Body of pancreas (tissue), 4 donors: Measurements from ENCODE around the gene MAP2K5. TPM values are rescaled to one million over a fixed set of nuclear protein-coding genes. Genes with fewer than 3 reads are reported as not detected.

Experiments used
- ATAC-seq: fragments of 150-250 bp; one replicate; pipeline ENCODE4 v1.9.1; 2016
- DNase-seq, 4 donors: peaks; one replicate each; pipeline ENCODE4 v3.0.0-alpha.2; 2019
- H3K27ac ChIP-seq, 4 donors: fragments of 200-600 bp; sonication (generic); 1 replicate in 3 of 4; 2 replicates in 1 of 4; pipeline versions ENCODE4 v1.5.1 to v1.6.1; 2016 to 2019; ENCODE audit warnings: mild to moderate bottlenecking in 1 of 4, mixed read lengths in 1 of 4, moderate library complexity in 1 of 4
- H3K27me3 ChIP-seq, 2 donors: fragments of 200-600 bp; sonication (generic); one replicate each; pipeline ENCODE4 v1.6.0; 2016; ENCODE audit warnings: mild to moderate bottlenecking in 1 of 2
- H3K36me3 ChIP-seq, 2 donors: fragments of 200-600 bp; sonication (generic); replicated peaks in 1 of 2; 2 replicates each; pipeline ENCODE4 v1.5.1; 2016; ENCODE audit warnings: low read depth in 2 of 2; ENCODE audit not compliant: insufficient read depth in 1 of 2
- H3K4me1 ChIP-seq: fragments of 200-600 bp; sonication (generic); one replicate; pipeline ENCODE4 v1.6.0; 2016
- H3K4me3 ChIP-seq, 2 donors: fragments of 200-600 bp; sonication (generic); 1 replicate in 1 of 2; 2 replicates in 1 of 2; pipeline ENCODE4 v1.5.1; 2016 to 2019
- H3K9me3 ChIP-seq, 3 donors: fragments of 200-600 bp; sonication (generic); 1 replicate in 2 of 3; 2 replicates in 1 of 3; pipeline ENCODE4 v1.5.1; 2016
- POLR2A ChIP-seq, 3 donors: fragments of 450-650 bp; IDR thresholded peaks; one replicate each; pipeline ENCODE4 v1.6.1; 2016; ENCODE audit warnings: antibody characterized with exemption in 3 of 3, mild to moderate bottlenecking in 2 of 3
- WGBS, 2 donors: methylation state at CpG; one replicate each; pipeline ENCODE4 v1.1.5; 2017; 5-methylcytosine and 5-hydroxymethylcytosine counted together
- intact Hi-C: fragments of 100-400 bp; cut with DNase I; formaldehyde crosslinking; loops from one replicate; pipeline ENCODE4 v1.15.1; 2023
- total RNA-seq, 2 donors: library from RNA; depleted of rRNA; stranded (reverse); fragments of >200 nt; gene quantifications; one replicate each; pipeline ENCODE4 v1.1.0, GENCODE V29; 2016
- TF ChIP-seq, protein P1 (sequence below), 7 experiments: fragments of 450-650 bp in 4 of 7; fragments of 200-600 bp in 3 of 7; sonication (generic) in 3 of 7; IDR thresholded peaks; one replicate each; pipeline ENCODE4 v1.5.1; 2016 to 2019; ENCODE audit warnings: antibody characterized with exemption in 7 of 7

Gene MAP2K5
- total RNA-seq, 2 donors from 2014 or later, result 2.6 to 10.9 TPM

DNA sequence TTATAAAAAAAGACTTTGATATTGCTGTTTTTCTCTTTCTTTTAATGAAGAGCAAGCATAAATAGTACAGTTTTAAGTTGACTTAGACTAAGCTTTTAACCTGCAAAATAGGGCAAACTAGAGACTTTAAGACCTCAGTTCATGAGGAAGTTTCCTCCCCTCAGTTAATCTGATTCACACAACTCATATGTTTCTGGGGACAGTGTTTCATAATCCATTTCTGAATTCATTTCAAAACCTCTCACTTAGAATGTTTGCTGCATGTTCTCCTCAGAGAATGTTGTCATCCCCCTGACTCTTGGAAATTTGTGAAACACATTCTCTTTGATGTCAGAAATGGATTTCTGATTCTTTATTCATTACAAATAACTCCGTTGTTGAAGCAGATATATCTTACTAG lies 203.5 kb downstream of the MAP2K5 start:
- DNase-seq, result no peak
- H3K4me3 ChIP-seq, result no peak overlapping the region
- 46 to 53% methylated on average over 1 of the region's 1 CpG for WGBS, 2 donors
- intact Hi-C loops, result no loop called here
- H3K27ac ChIP-seq, result no peak overlapping the region
- no peaks in the 10 kb centered on the region for H3K36me3 ChIP-seq
- no peaks in the 10 kb centered on the region for H3K9me3 ChIP-seq
- H3K4me1 ChIP-seq, result peaks cover 4% of the 10 kb centered on the region
- H3K27me3 ChIP-seq, result no peaks in the 10 kb centered on the region
- TF ChIP-seq, protein P1, sequence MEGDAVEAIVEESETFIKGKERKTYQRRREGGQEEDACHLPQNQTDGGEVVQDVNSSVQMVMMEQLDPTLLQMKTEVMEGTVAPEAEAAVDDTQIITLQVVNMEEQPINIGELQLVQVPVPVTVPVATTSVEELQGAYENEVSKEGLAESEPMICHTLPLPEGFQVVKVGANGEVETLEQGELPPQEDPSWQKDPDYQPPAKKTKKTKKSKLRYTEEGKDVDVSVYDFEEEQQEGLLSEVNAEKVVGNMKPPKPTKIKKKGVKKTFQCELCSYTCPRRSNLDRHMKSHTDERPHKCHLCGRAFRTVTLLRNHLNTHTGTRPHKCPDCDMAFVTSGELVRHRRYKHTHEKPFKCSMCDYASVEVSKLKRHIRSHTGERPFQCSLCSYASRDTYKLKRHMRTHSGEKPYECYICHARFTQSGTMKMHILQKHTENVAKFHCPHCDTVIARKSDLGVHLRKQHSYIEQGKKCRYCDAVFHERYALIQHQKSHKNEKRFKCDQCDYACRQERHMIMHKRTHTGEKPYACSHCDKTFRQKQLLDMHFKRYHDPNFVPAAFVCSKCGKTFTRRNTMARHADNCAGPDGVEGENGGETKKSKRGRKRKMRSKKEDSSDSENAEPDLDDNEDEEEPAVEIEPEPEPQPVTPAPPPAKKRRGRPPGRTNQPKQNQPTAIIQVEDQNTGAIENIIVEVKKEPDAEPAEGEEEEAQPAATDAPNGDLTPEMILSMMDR (IDR thresholded peaks at IDR 0.05), result no peak
- TF ChIP-seq POLR2A (IDR thresholded peaks at IDR 0.05), result no peak
- ATAC-seq, result no peak

DNA sequence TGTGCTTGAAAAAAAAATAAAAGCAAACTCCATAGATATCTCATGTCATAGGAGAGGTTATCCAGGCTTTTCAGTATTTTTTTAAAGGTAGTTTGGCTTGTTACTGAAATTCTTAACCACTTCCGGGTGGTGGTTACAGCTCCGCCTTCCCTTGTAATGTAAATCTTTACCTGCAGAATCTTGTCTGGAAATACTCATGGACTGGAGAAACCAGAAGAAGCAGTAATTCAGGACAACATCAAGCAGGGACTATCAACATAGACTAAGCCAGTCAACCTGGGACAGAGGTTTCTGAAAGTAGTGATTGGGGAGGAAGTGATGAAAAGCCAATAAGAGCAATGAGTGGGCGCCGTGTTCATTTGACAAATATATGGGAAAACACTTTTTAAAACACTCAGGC lies 203.9 kb downstream of the MAP2K5 start:
- no peaks in the 10 kb centered on the region for H3K27me3 ChIP-seq

GRCh38 chr15:67747921-67748320 lies 205.4 kb downstream of the MAP2K5 start:
- WGBS, 2 donors, result 96 to 97% methylated on average over 3 of the region's 3 CpGs
- intact Hi-C loops, result no loop called here
- Histone ChIP-seq H3K27me3 (no peaks in the 10 kb centered on the region), H3K36me3 (no peaks in the 10 kb centered on the region), H3K27ac (no peak overlapping the region), H3K4me1 (peaks cover 4% of the 10 kb centered on the region), H3K9me3 (no peaks in the 10 kb centered on the region), H3K4me3 (no peak overlapping the region)
- no peak for DNase-seq
- no peak for TF ChIP-seq POLR2A (IDR thresholded peaks at IDR 0.05)
- TF ChIP-seq, protein P1 (IDR thresholded peaks at IDR 0.05), result no peak
- no peak for ATAC-seq

More for the DNA sequence above, 203.9 kb downstream of the MAP2K5 start:
- Histone ChIP-seq H3K36me3 (no peaks in the 10 kb centered on the region), H3K27ac (no peak overlapping the region), H3K9me3 (no peaks in the 10 kb centered on the region), H3K4me3 (no peak overlapping the region), H3K4me1 (peaks cover 4% of the 10 kb centered on the region)
- ATAC-seq, result no peak
- no peak for DNase-seq
- intact Hi-C loops, result no loop called here
- WGBS, 2 donors, result 83 to 87% methylated on average over 4 of the region's 4 CpGs
- TF ChIP-seq, protein P1 (IDR thresholded peaks at IDR 0.05), result no peak
- TF ChIP-seq POLR2A (IDR thresholded peaks at IDR 0.05), result no peak

DNA sequence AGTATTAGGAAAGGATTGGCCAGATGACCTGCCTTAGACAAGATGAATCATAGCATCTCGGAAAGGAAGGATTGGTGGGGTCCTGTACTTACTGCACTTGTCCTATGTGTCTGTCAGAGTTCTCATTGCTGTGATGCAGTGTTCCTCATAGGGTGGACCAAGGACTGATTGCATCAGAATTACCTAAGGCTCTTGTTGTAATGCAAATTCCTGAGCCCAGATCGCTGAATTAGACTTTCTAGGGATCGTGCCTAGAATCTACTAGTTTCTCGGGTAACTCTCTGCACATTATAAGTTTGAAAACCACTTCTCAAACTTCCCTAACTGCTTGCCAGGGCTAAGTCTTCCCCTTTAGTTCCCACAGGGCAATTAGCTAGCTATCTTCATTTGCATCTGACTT lies 207.9 kb downstream of the MAP2K5 start:
- TF ChIP-seq POLR2A (IDR thresholded peaks at IDR 0.05), result no peak
- TF ChIP-seq, protein P1 (IDR thresholded peaks at IDR 0.05), result no peak
- Histone ChIP-seq H3K36me3 (no peaks in the 10 kb centered on the region), H3K4me3 (no peak overlapping the region), H3K27ac (no peak overlapping the region), H3K4me1 (peaks cover 3% of the 10 kb centered on the region), H3K9me3 (no peaks in the 10 kb centered on the region), H3K27me3 (no peaks in the 10 kb centered on the region)
- WGBS, 2 donors, result 80 to 81% methylated on average over 4 of the region's 4 CpGs
- intact Hi-C loops, result no loop called here
- ATAC-seq (no peak), DNase-seq (no peak)

- Histone ChIP-seq H3K9me3 (no peaks in the 10 kb centered on the region), H3K27ac (no peak overlapping the region), H3K4me3 (no peak overlapping the region), H3K27me3 (no peaks in the 10 kb centered on the region), H3K4me1 (no peaks in the 10 kb centered on the region), H3K36me3 (no peaks in the 10 kb centered on the region)
- WGBS, 2 donors, result 84 to 87% methylated on average over 3 of the region's 3 CpGs
- DNase-seq (no peak), ATAC-seq (no peak)
- intact Hi-C loops, result no loop called here
- TF ChIP-seq, protein P1 (IDR thresholded peaks at IDR 0.05), result no peak
- no peak for TF ChIP-seq POLR2A (IDR thresholded peaks at IDR 0.05)
Observed at GRCh38 chr15:67753891-67754290, 211.4 kb downstream of the MAP2K5 start.
